Neuron (in vitro differentiated cells): Measurements from ENCODE around the gene IL2.

ENCODE experiments used
- H2AFZ ChIP-seq: one replicate; pipeline ENCODE4 v1.6.1; 2013; ENCODE audit warnings: low read depth, mild to moderate bottlenecking, inconsistent platforms, low read length, moderate library complexity
- H3K27me3 ChIP-seq: one replicate; pipeline ENCODE4 v1.6.1; 2013; ENCODE audit warnings: low read length; ENCODE audit not compliant: insufficient read depth
- H3K36me3 ChIP-seq: one replicate; pipeline ENCODE4 v1.6.1; 2013; ENCODE audit warnings: low read length; ENCODE audit not compliant: insufficient read depth
- H3K4me1 ChIP-seq: one replicate; pipeline ENCODE4 v1.6.1; 2013; ENCODE audit warnings: low read length; ENCODE audit not compliant: insufficient read depth
- H3K4me3 ChIP-seq: 2 replicates; pipeline ENCODE4 v1.5.1; 2013; ENCODE audit warnings: mild to moderate bottlenecking, low read length, moderate library complexity
- H3K9me3 ChIP-seq: one replicate; pipeline ENCODE4 v1.6.1; 2013; ENCODE audit warnings: low read length

IL2 gene

DNA sequence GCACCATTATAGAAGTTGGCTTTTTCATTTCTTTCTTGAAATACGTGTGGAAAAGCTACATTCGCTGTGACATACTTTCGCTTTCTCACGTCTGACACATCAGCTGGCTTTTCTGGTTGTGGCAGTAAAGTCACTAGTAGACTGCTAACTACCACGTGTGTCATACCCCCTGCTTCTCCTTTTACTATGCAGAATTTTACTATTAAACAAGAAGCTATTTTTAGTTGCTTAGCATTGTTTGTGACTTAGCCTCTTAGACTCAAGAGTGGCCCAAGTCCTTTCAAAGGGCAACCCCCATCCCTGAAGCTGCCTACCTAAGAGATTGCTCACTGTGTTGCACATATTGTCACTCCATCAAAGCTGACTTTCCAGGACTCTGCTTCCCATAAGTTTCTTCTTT lies 2.1 kb upstream of the IL2 start:
- Histone ChIP-seq H3K9me3 (no peaks in the 10 kb centered on the region), H3K4me1 (peaks cover 10% of the 10 kb centered on the region), H3K36me3 (no peaks in the 10 kb centered on the region), H3K4me3 (peak overlapping the region; percentile 27), H2AFZ (peak overlapping the region; percentile 43), H3K27me3 (no peaks in the 10 kb centered on the region)

DNA sequence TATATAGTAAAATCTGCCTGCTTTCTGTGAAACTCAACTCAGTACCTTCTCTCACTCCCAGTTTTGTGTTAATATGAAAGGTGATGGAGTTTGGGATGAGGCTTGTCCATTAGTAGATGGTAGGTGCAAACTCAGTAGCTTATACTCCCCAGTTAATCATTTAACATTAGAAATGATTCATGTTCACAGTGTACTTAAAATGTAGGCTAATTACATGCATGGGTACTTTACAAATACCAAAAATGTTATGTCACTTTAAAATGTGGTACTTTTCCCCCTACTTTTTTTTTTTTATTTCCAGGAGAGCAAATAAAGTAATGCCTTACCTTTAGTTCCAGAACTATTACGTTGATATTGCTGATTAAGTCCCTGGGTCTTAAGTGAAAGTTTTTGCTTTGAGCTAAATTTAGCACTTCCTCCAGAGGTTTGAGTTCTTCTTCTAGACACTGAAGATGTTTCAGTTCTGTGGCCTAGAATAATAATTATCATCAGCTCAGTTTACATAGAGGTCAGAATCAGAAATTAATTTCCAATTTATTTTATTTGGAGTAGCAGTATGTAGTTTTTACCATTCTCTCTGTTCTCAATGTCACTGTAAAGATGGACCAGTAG lies 3.0 kb downstream of the IL2 start:
- no peak overlapping the region for H3K4me3 ChIP-seq
- no peak overlapping the region for H2AFZ ChIP-seq
- H3K36me3 ChIP-seq: no peaks in the 10 kb centered on the region
- H3K27me3 ChIP-seq: no peaks in the 10 kb centered on the region
- H3K4me1 ChIP-seq: peaks cover 3% of the 10 kb centered on the region
- no peaks in the 10 kb centered on the region for H3K9me3 ChIP-seq

DNA sequence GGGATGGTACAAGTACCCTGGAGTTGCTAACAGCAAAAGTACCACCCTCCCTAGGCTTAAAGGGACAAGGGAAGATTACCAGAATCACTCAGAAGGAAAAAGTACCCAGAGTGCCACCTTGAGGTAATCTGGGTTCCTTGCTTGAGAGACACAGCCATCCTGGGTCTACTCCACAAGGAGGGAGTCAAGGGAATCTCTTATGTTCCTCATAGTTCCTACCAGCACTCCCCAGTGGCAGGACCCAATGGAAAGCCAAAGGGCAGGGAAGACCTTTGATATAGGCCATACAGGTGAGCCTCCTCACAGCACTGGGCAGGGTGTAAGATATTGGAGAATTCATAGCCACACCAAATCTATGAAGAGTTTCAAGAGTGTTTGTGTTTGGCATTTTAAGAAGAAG lies 5.7 kb downstream of the IL2 start:
- no peak overlapping the region for H3K4me3 ChIP-seq

DNA sequence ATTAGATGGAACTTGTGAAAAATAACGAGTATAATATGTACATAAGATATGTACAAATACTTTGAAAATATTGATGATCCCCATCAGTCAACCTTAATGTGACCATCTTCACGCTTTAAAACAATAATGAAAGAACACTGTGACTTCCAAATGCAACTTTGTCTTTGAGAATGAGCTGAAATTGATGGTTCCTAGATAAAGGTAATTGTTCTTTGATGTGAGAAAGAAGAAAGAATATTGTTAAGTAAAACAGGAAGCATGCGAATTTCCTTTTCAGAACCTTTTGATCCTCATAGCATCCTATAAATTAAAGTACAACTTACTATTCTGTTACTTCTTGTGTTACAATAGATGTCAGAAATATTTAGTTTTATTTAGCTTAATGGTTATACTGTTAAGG lies 22.2 kb downstream of the IL2 start:
- no peak overlapping the region for H2AFZ ChIP-seq
- no peaks in the 10 kb centered on the region for H3K4me1 ChIP-seq
- H3K9me3 ChIP-seq: no peaks in the 10 kb centered on the region
- no peaks in the 10 kb centered on the region for H3K36me3 ChIP-seq
- H3K4me3 ChIP-seq: no peak overlapping the region
- no peaks in the 10 kb centered on the region for H3K27me3 ChIP-seq

More for the DNA sequence above, 5.7 kb downstream of the IL2 start:
- no peaks in the 10 kb centered on the region for H3K36me3 ChIP-seq
- no peaks in the 10 kb centered on the region for H3K27me3 ChIP-seq
- H3K9me3 ChIP-seq: no peaks in the 10 kb centered on the region
- no peaks in the 10 kb centered on the region for H3K4me1 ChIP-seq
- H2AFZ ChIP-seq: no peak overlapping the region

DNA sequence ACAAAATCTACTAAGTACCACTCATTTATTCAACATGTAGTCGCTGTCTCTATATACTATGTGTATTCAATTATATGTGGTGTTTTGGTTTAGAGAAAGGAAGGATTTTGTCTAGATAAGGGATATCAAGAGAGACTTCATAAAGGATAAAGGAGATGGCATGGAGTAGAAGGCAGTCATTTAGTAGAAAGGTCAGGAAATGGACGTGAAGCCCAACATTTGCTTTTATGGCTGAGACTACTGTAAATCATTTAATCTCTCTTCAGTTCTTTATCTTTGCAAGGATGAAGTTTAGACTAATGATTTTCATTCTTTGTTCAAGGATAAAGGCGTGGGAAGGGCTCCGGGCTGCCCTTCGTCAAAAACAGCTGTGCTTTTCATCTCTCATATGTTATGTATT lies 25.2 kb downstream of the IL2 start:
- Histone ChIP-seq H3K4me3 (no peak overlapping the region), H3K27me3 (no peaks in the 10 kb centered on the region), H3K36me3 (no peaks in the 10 kb centered on the region), H3K9me3 (no peaks in the 10 kb centered on the region), H2AFZ (no peak overlapping the region), H3K4me1 (no peaks in the 10 kb centered on the region)

DNA sequence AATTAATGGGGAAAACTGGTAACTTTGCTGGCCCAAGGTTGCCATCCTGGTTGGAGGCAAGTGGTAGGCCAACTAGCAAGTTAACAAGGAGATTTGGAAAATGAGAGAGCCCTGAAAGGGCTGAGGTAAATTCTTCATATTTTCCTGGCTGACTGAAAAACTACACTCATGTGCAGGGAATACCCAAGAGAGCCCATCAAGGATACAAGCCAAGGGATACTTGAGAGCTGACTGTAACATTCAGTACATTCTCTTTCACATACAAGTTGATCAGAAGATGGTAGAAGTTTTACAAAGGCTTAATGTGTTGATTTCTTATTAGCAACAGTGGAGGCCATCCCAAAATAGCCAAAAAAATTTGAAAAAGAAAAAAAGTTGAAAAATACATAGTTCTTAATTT lies 33.3 kb downstream of the IL2 start:
- no peaks in the 10 kb centered on the region for H3K27me3 ChIP-seq
- H3K4me1 ChIP-seq: no peaks in the 10 kb centered on the region
- H3K36me3 ChIP-seq: no peaks in the 10 kb centered on the region
- H3K9me3 ChIP-seq: no peaks in the 10 kb centered on the region
- no peak overlapping the region for H2AFZ ChIP-seq
- no peak overlapping the region for H3K4me3 ChIP-seq

DNA sequence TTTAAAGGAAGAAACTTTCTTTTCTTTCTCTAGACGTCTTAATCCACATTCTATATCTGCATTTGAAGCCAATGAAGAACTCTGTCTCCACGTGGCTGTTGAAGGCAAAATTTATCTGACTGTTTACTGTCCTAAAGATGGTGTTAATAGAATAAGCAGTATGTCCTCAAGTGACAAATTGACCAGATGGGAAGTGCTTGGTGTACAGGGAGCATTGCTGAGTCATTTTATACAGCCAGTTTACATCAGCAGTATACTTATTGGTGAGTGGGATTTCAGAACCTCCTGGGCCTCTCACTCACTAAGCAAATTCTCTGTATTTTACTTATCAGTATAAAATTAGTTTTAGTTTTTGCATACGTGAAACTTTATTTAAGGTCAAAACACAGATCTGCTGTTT lies 44.0 kb downstream of the IL2 start:
- H3K9me3 ChIP-seq: no peaks in the 10 kb centered on the region
- no peak overlapping the region for H2AFZ ChIP-seq
- no peaks in the 10 kb centered on the region for H3K4me1 ChIP-seq
- no peak overlapping the region for H3K4me3 ChIP-seq
- no peaks in the 10 kb centered on the region for H3K36me3 ChIP-seq
- no peaks in the 10 kb centered on the region for H3K27me3 ChIP-seq

DNA sequence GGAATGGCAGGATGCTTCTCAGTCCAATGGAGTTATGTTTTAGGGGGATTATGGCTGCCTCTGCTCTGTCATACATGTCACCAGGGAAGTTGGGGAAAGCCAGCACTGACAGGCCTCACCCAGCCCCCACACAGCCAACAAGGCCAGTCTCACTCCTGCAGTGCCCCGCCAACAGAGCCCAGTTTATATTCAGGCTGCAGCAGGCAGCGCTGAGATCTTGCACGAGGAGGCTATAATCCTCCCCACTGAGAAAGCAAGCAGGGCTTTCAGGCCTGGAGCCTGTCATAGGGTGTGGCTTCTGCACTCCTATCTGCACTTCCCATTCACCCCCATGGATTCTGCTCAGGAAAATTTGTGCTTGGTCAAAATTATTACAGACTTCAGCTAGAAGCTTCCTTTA lies 52.7 kb downstream of the IL2 start:
- H3K9me3 ChIP-seq: no peaks in the 10 kb centered on the region
- H3K36me3 ChIP-seq: no peaks in the 10 kb centered on the region
- no peak overlapping the region for H3K4me3 ChIP-seq
- H3K4me1 ChIP-seq: no peaks in the 10 kb centered on the region
- no peaks in the 10 kb centered on the region for H3K27me3 ChIP-seq
- H2AFZ ChIP-seq: no peak overlapping the region
